GM12878 (cell line): Measurements from ENCODE around the gene CAMKMT. TPM values are rescaled to one million over a fixed set of nuclear protein-coding genes. Genes with fewer than 3 reads are reported as not detected.

Experiments
- BACH1 ChIP-seq: fragments of 450-650 bp; IDR thresholded peaks from 2 replicates; pipeline ENCODE4 v1.6.1; 2017; ENCODE audit warnings: mild to moderate bottlenecking, borderline replicate concordance
- CREB1 ChIP-seq: IDR thresholded peaks from 2 replicates; pipeline ENCODE4 v1.6.1; 2012; ENCODE audit warnings: low read depth, mild to moderate bottlenecking, inconsistent platforms
- E2F8 ChIP-seq: fragments of 450-650 bp; IDR thresholded peaks from 2 replicates; pipeline ENCODE4 v1.6.1; 2018; ENCODE audit warnings: mild to moderate bottlenecking, low read depth, moderate library complexity; ENCODE audit not compliant: partially characterized antibody
- FOS ChIP-seq: IDR thresholded peaks from 3 replicates; pipeline ENCODE4 v1.6.1; 2011; ENCODE audit warnings: borderline replicate concordance; ENCODE audit not compliant: insufficient read length; ENCODE audit errors: extremely low read depth
- GABPA ChIP-seq: IDR thresholded peaks from 2 replicates; pipeline ENCODE4 v1.6.1; 2014; ENCODE audit warnings: antibody characterized with exemption, low read depth, mild to moderate bottlenecking, inconsistent platforms
- HDGF ChIP-seq: fragments of 450-650 bp; IDR thresholded peaks from 2 replicates; pipeline ENCODE4 v1.6.1; 2016; ENCODE audit warnings: antibody characterized with exemption
- MAX ChIP-seq: IDR thresholded peaks from 2 replicates; pipeline ENCODE4 v1.6.1; 2012; ENCODE audit warnings: low read depth, low read length, improper control_type of control experiment
- NFXL1 ChIP-seq: fragments of 450-650 bp; IDR thresholded peaks from 2 replicates; pipeline ENCODE4 v1.6.1; 2017; ENCODE audit warnings: antibody characterized with exemption, mild to moderate bottlenecking, borderline replicate concordance
- NFYB ChIP-seq: IDR thresholded peaks from 2 replicates; pipeline ENCODE4 v1.6.1; 2011; ENCODE audit warnings: low read depth, mild to moderate bottlenecking, low read length, improper control_type of control experiment, moderate library complexity; ENCODE audit not compliant: insufficient read depth
- NKRF ChIP-seq: fragments of 450-650 bp; conservative IDR thresholded peaks from 2 replicates; pipeline ENCODE4 v1.6.1; 2017; ENCODE audit warnings: mild to moderate bottlenecking, moderate library complexity
- NR2F1 ChIP-seq: fragments of 450-650 bp; conservative IDR thresholded peaks from 2 replicates; pipeline ENCODE4 v1.6.1; 2017; ENCODE audit warnings: mild to moderate bottlenecking
- PML ChIP-seq: IDR thresholded peaks from 2 replicates; pipeline ENCODE4 v1.6.1; 2012; ENCODE audit warnings: low read length, inconsistent platforms
- RELB ChIP-seq: fragments of 450-650 bp; IDR thresholded peaks from 2 replicates; pipeline ENCODE4 v1.6.1; 2017; ENCODE audit warnings: low read depth, mild to moderate bottlenecking, moderate library complexity
- SKIL ChIP-seq: fragments of 450-650 bp; IDR thresholded peaks from 2 replicates; pipeline ENCODE4 v1.6.1; 2017; ENCODE audit warnings: mild to moderate bottlenecking, low read depth, inconsistent platforms; ENCODE audit not compliant: poor library complexity, severe bottlenecking
- SMC3 ChIP-seq: IDR thresholded peaks from 2 replicates; pipeline ENCODE4 v1.6.1; 2011; ENCODE audit warnings: low read length, improper control_type of control experiment, borderline replicate concordance
- SPI1 ChIP-seq: IDR thresholded peaks from 2 replicates; pipeline ENCODE4 v1.6.1; 2011; ENCODE audit warnings: low read depth, mild to moderate bottlenecking, low read length, moderate library complexity, borderline replicate concordance; ENCODE audit not compliant: insufficient read depth
- STAT1 ChIP-seq: fragments of 450-650 bp; conservative IDR thresholded peaks from 2 replicates; pipeline ENCODE4 v1.6.1; 2014; ENCODE audit warnings: antibody characterized with exemption, mild to moderate bottlenecking
- TCF7 ChIP-seq: IDR thresholded peaks from 2 replicates; pipeline ENCODE4 v1.6.1; 2014; ENCODE audit warnings: antibody characterized with exemption, borderline replicate concordance
- ZBTB4 ChIP-seq: fragments of 450-650 bp; formaldehyde crosslinking; IDR thresholded peaks from 2 replicates; pipeline ENCODE4 v1.4.0; 2022; ENCODE audit warnings: mild to moderate bottlenecking, moderate library complexity
- polyA plus RNA-seq, 11 experiments: library from polyadenylated mRNA; depleted of rRNA in 4 of 11; unstranded in 6 of 11; stranded (reverse) in 5 of 11; fragments of >200 nt; fragmentation: Nextera tagmentation in 4 of 11; fragmentation: Illumina TruSeq in 1 of 11; extraction: Ambion mirVana in 4 of 11; extraction: Trizol in 1 of 11; gene quantifications; 1 replicate in 1 of 11; 2 replicates in 10 of 11; pipeline versions ENCODE4 v1.2.1 to v1.2.3, GENCODE V29; 2011 to 2016; ENCODE audit warnings: inconsistent platforms in 2 of 11, missing spikeins in 2 of 11, low read depth in 1 of 11
- total RNA-seq, 4 experiments: library from RNA; depleted of rRNA in 3 of 4; stranded (reverse); fragments of >200 nt in 3 of 4; fragmentation: Illumina TruSeq in 1 of 4; extraction: Trizol in 1 of 4; gene quantifications; 2 replicates each; pipeline versions ENCODE4 v1.2.1 to v1.2.3, GENCODE V29; 2013 to 2021

Gene CAMKMT
- total and polyA plus RNA-seq, 10 of the 15 experiments (the other 5 are each of a cell fraction or from before 2014, with no cell fraction given) = 2.7 to 16.0 (median 11.8) TPM

GRCh38 chr2:44628297-44628696 is 266.6 kb downstream of the CAMKMT start (continued):
- TF ChIP-seq NKRF = no peak
- no peak for TF ChIP-seq SKIL
- no peak for TF ChIP-seq E2F8
- TF ChIP-seq GABPA = no peak
- TF ChIP-seq STAT1 = no peak
- no peak for TF ChIP-seq NR2F1
- no peak for TF ChIP-seq ZBTB4 (CRISPR knock-in tag)
- TF ChIP-seq TCF7 = no peak
- no peak for TF ChIP-seq HDGF
- TF ChIP-seq BACH1 = no peak
- no peak for TF ChIP-seq NFYB
- no peak for TF ChIP-seq NFXL1
- TF ChIP-seq FOS = no peak
- TF ChIP-seq SPI1 = peak; percentile 7; the same call in 1 of the 2 replicates
- no peak for TF ChIP-seq CREB1
- peak; percentile 21; the same call in 1 of the 2 replicates for TF ChIP-seq RELB
- no peak for TF ChIP-seq MAX
- no peak for TF ChIP-seq SMC3
- no peak for TF ChIP-seq PML
